HTR-8/SVneo (cell line): Measurements from ENCODE around the gene A2ML1.
"Not testable (repeated sequence)": the region's sequence is repeated elsewhere in the genome, so short reads cannot be mapped to it uniquely, and the experiment has no call there.

Experiments
- DNase-seq: peaks from one replicate; pipeline ENCODE4 v3.0.0; 2011; ENCODE audit warnings: low spot score, mixed read lengths; ENCODE audit not compliant: insufficient read length
- FAIRE-seq: peaks from 2 replicates; lab custom pipeline; 2011; peaks lifted over from hg19 to GRCh38; lab: Jason Lieb, UNC

Gene A2ML1

GRCh38 chr12:8894986-8895385 is 72.6 kb downstream of the A2ML1 start:
- no peak for FAIRE-seq
- DNase-seq, result no peak

GRCh38 chr12:8897081-8897480 is 74.7 kb downstream of the A2ML1 start:
- DNase-seq (no peak), FAIRE-seq (no peak)

GRCh38 chr12:8899830-8900229 is 77.4 kb downstream of the A2ML1 start:
- DNase-seq, result no peak
- FAIRE-seq, result no peak

GRCh38 chr12:8902703-8903102 is 80.3 kb downstream of the A2ML1 start:
- not testable (repeated sequence) for FAIRE-seq, DNase-seq

GRCh38 chr12:8903646-8904045 is 81.2 kb downstream of the A2ML1 start:
- FAIRE-seq (no peak), DNase-seq (no peak)

GRCh38 chr12:8904665-8905064 is 82.2 kb downstream of the A2ML1 start:
- FAIRE-seq, result no peak
- DNase-seq, result no peak

- DNase-seq (no peak), FAIRE-seq (no peak)
Observed at GRCh38 chr12:8905546-8905945, 83.1 kb downstream of the A2ML1 start.

- DNase-seq (no peak), FAIRE-seq (no peak)
Observed at GRCh38 chr12:8906266-8907180, 84.1 kb downstream of the A2ML1 start.

GRCh38 chr12:8907513-8907912 is 85.1 kb downstream of the A2ML1 start:
- DNase-seq, result no peak
- FAIRE-seq, result no peak

- DNase-seq, result no peak
- FAIRE-seq, result no peak
Observed at GRCh38 chr12:8909752-8910151, 87.3 kb downstream of the A2ML1 start.

- no peak for FAIRE-seq
- DNase-seq, result no peak
Observed at GRCh38 chr12:8911606-8912268, 89.3 kb downstream of the A2ML1 start.

- FAIRE-seq (no peak), DNase-seq (no peak)
Observed at GRCh38 chr12:8912914-8913313, 90.5 kb downstream of the A2ML1 start.

- no peak for FAIRE-seq
- no peak for DNase-seq
Observed at GRCh38 chr12:8913702-8914032, 91.2 kb downstream of the A2ML1 start.

GRCh38 chr12:8914033-8914715 is 91.8 kb downstream of the A2ML1 start, which contains the start of gene PHC1:
TSS of gene PHC1 (plus strand) at chr12:8914509. CDS start at chr12:8917678, 3,169 bp downstream.
- DNase-seq (peak; percentile 66), FAIRE-seq (peak; percentile 69)

GRCh38 chr12:8914716-8915526 is 92.5 kb downstream of the A2ML1 start:
- FAIRE-seq, result no peak
- DNase-seq, result peak; percentile 70

- DNase-seq (no peak), FAIRE-seq (no peak)
Observed at GRCh38 chr12:8916154-8916553, 93.7 kb downstream of the A2ML1 start.

GRCh38 chr12:8917031-8917430 is 94.6 kb downstream of the A2ML1 start:
- no peak for FAIRE-seq
- no peak for DNase-seq

GRCh38 chr12:8917751-8918150 is 95.3 kb downstream of the A2ML1 start:
- no peak for DNase-seq
- FAIRE-seq, result no peak

GRCh38 chr12:8919643-8920042 is 97.2 kb downstream of the A2ML1 start:
- DNase-seq, FAIRE-seq: not testable (repeated sequence)

- FAIRE-seq (no peak), DNase-seq (no peak)
Observed at GRCh38 chr12:8922544-8922943, 100.1 kb downstream of the A2ML1 start.
